Activated CD4-positive, alpha-beta T cell treated with anti-CD3 and anti-CD28 coated beads for 36 hours (primary cell): ENCODE measurements around the gene ABHD13. TPM values are rescaled to one million over a fixed set of nuclear protein-coding genes. Genes with fewer than 3 reads are reported as not detected.

Experiments
- total RNA-seq, 2 experiments: library from RNA; stranded (reverse); gene quantifications; one replicate each; pipeline ENCODE4 v1.2.3, GENCODE V29; 2021

The ABHD13 gene
- total RNA-seq, 2 experiments from 2014 or later, result 3.4 to 4.4 TPM

Other genes with a start within 250 kb of the ABHD13 start
- 1 to 10 TPM; 5.8 to 6.0 TPM for gene LIG4, start 2.9 kb upstream of the ABHD13 start, total RNA-seq
- 1 to 10 TPM; 2.3 to 2.4 TPM for gene TNFSF13B, start 51.3 kb downstream of the ABHD13 start, total RNA-seq